OCI-M2 (cell line): ENCODE measurements around the gene GZMA.

Source experiments
- DNase-seq: peaks from one replicate; lab custom pipeline; 2025; ENCODE audit not compliant: unreplicated experiment; lab: John Stamatoyannopoulos, UW

The GZMA gene

DNA sequence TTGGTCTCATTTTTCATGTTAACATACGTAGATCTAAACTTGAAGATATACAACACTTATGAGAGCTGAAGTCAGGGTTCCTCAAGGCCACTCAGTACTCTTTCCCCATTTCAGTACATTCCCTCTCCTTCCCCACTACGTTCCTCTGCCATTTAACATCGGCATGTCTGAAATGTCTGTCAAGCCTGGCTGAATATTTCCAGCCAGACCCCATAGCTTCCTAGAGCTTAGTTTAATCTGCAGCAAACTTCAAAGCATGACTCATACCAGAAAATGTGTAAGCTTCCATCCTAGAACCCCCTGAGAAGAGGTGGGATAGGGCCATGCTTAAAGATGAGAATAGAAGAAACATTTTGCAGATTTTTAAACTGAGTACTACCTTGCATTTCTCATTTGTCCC is 6.2 kb downstream of the GZMA start:
- no peak for DNase-seq

DNA sequence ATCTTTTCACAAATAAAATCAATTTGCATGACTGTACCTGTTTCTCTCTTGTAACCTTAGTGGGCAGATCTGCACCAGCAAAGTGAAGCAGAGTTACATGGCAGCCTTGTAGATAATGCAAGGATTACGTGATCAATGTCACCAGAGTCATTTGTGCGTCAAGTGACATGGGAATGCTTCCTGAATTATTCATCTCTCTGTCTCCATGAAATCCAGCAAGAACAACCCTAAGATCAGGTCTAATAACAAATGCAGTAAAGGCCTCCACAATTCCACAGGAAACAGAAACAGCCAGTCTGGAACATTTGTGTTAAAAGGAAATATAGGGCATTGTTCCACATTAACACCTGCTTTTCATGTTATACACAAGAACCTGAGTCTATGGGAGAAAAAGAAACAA is 7.8 kb downstream of the GZMA start:
- DNase-seq: no peak

DNA sequence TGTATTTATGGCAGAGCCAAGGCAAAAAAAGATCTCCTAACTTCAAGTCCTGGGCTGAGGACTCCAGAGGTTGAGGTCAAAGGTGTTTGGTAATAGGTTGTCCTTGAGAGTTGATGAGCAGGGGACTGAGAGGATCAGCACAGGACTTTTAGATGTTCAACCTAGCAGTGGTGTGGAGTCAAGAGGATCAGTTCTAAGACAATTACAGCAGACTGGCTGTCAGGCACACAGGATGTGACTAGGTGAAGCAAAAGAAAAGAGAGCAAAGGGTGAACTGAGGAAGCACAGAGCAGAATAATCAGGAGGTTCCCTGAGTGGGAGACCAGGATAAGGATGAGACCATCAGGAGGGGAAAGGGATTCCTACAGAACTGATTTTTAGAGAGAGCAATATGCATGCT is 10.9 kb downstream of the GZMA start:
- DNase-seq: no peak

DNA sequence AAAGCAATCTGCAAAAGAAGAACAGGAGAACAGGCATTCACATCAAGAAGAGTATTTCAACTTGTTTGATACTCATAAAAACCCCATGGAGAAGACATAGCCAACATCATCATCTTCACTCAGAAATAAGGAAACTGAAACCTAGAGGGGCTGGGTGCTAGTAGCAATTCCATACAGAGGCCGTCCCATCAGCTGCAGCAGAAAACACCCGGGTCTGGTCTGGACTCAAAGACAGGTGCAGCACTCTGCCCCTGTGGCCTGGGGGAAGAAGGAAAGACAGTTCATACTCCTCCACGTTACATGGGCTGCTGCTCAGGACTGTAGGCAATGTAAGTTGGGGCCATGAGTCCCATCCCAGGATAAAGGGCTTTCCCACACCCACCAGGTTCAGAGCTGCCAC is 11.6 kb downstream of the GZMA start:
- DNase-seq: no peak

DNA sequence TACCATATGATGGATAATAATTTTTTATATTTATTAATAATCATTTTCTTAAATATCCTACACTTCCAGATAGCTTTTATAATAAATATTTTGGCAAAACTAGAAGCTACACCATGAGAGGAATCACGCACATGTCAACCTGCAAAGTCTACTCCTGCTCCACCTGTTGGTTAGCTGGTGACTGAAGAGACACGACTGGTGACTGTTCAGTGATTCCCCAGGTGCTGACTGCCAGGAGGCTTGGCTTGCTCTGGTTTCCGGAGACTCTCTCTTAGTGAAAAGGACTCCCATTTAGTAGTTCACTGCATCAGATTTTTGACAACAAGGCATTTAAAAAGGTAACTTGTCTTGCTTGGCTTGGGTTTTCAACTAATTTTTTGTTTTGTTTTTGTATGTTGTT is 20.9 kb downstream of the GZMA start:
- DNase-seq: no peak

DNA sequence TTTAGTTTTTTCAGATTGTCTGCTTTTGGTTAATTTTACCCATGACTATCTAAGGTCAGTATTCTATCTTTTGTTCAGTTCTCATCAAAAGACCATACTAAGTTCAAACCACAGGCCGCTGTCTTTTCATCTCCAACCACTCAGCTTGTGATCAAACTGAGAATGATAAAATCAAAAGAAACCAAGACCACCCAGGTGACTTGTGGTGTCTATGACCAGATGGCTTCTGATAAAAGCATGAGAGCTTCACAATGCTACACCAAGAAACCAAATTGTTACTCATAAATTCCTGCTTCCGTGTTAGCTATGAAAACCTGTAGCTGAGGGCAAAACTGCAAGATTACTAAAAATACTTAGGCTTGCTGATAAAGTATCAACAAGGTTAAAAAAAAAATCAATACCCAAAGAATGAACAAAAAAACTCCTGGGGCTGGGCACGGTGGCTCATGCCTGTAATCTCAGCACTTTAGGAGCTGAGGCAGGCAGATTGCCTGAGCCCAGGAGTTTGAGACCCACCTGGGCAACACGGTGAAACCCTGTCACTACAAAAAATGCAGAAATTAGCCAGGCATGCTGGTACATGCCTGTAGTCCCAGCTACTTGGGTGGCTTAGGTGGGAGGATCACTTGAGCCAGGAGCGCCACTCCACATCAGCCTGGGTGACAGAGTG is 31.7 kb downstream of the GZMA start:
- no peak for DNase-seq

DNA sequence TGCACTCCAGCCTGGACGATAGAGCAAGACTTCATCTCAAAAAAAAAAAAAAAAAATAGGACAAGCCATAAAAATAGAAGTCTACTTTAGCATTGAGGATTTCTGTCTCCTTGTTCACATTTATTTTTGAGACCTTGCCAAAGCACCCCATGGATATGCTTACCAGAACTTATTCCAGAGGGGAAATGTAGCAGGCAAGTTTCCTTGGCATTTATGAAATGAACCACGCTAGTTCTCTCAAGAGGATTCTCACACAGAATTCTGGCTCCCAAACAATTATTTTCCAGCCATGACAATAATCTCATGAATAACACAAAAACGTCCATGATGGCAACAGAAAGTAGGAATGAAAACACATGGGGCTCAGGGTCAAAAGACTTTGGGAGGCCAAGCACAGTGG is 34.1 kb downstream of the GZMA start:
- no peak for DNase-seq

DNA sequence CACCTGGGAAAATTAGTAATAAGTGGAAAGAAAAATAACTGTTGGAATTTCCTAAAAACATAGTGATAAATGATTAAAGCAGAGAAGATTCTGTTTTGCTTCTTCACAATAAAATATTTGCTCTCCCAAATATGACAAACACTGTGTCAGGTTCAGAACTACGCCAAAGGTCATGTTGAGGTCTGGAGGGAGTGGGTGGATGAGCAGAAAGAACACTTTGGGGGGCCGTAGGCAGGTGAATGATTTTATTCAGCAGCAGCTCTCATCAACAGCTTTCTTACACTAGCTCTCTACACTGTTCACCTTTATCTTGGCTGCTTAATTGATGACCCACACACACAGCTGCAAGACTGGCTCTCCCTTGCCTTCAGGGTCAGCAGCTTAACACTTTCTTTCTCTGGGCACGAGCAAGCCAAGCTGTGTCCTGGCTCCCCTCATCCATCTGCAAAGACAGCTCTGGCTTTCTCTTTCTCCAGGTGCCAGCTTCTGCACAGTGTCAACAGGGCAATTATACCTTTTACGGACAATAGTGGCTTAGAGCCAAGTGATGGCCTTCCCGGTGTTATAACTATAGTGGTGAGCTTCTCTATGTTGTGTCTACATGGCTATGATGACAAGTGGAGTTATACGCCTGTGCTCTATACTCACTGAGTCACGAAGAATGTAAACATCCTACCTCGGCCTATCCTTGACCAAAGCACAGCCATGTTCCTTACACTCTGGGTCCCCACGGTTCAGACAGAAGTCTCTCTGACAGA is 38.6 kb downstream of the GZMA start:
- DNase-seq: no peak

DNA sequence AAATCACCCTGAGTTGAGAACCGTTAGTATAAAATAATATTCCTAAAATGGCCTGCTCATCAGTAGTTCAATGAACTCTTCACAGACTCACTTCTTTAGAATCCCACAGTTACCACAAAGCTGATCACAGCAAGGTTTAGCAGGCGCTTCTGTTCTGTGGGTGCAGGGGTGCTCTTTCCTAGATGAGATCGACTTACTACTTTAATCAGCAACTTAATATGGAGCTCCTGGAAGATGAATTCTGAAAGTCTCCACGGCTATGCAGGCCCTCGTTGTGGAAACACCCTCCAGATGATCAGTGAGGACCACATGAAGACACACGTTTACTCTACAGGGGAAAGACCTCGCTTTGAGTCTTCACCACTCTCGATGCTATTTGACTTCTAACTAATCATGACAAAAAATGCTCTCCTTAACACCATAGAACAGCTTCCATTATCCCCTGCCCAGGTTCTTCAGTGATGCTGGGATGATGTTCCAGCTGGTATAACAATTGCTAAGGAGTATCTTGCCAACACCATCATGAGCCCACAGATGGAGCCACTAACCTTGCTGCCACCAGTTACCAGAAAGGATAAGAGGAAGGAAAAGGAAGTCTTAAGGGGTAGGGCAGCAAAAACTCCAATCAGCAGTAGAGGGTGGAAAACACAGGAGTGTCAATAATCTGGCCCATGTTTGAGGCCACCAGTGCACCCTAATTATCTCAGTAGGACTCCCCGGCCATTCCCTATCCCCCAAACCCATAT is 39.7 kb downstream of the GZMA start:
- DNase-seq: no peak

DNA sequence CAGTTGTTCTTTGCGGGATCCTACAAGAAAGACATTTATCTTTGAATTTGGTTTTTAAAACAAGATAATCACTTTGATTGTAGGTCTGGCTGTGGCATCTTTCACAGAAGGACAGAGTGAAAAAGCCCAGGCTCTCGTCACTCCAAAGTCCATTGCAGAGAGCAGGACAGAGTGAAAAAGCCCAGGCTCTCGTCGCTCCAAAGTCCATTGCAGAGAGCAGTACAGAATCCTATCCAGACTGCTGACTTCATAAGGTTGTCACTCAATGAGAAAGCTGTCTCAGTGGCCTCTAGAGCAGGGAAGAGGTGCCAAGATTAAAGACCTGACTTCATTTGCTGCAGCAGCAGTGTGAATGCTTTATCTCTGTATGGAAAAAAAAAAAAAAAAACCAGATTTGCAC is 41.2 kb downstream of the GZMA start:
- no peak for DNase-seq

DNA sequence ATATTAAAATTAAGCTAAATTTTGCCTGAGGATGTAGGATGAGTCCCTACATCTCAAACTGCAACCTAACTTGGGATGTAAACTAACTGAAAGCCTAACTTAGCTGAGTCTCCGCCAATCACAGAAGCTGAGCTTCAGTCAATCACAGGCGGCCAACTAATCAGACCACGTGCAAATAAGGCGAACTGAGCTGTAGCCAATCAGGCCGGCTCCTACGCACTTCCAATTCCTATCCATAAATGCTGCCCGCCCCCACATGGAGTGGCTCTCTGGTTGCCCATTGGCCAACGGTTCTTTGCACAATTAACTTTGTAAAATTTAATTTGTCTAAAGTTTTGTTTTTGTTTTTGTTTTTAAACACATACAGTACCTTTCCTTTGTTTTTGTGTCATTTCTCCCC is 43.6 kb downstream of the GZMA start:
- DNase-seq: no peak

DNA sequence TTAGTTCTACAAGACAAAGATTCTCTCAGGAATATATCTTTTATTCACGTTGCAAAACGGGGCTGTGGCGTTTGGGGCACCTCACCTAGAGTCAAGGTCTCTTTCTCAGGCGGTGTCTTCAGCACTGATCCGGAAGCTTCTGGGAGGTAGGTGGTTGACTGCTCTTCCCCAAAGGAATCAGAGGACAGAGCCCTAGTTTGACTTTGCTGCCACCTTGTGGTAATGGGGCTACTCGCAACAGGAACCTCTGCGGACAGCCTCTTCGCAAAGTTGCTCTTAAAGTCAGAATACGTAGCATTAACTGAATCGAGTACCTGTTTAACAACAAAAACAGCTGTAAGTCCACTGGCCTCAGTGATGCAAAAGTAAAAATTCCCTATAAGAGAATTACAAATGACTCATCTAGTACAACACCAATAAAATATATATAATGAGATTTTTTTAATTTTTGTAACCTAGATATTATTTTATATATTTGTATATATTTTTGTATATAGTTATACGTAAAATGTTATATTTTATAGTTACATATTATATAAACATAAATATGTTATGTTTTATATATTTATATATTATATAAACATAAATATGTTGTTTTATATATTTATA is 44.2 kb downstream of the GZMA start:
- DNase-seq: peak; percentile 57

DNA sequence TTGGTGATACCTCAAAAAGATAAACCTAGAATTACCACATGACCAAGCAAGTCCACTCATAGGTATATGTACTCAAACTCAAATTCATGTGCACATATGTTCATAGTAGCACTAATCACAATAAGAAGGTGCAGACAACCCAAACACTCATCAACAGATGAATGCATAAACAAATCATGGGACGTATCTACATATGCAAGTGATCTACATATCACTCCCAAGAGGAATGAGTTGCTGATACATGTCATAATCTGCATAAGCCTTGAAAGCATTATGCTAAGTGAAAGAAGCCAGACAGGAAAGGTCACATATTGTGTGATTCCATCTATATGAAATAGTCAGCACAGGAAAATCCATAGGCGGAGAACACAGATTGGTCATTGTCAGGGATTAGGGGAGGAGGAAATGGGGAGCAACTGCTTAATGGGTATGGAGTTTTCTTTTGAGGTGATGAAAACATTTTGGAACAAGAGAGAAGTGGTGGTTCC is 46.9 kb downstream of the GZMA start:
- DNase-seq: no peak

DNA sequence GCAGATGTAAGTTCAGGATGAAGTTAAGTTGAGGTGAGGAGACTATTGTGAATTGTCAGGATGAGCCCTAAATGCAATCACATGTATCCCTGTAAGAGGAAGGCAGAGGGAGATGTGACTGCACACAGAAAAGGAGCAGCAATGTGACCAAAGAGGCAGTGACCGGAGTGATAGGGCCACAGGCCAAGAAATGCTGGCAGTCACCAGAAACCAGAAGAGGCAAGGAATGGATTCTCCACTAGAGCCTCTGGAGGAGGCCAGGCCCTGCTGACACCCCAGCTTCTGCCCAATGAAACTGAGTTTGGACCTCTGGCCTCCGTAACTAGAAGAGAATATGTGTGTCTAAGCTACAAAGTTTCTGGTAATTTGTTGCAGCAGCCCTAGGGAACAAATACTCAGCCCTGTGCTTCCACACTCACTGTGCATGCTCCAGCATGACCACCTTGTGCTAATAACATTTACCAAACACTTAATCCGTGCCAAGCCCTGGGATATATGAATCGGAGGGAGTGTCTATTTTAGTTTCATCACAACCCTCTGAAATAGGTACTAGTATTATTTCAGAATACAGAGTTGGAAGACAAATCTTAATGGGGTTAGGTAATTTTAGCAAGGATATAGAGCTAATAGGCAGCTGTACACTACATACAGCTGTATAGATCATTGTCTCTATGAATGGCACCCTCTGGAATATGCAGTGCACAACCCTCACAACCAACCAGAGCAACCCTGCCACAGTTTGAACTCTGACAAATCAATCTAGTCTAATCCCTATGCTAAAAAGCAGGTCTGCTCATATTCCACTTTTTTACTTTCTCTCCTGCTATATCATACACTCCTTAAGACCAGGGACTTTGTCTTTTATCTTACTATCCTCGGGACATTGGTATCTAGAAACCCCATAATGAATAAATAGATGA is 49.7 kb downstream of the GZMA start:
- no peak for DNase-seq

DNA sequence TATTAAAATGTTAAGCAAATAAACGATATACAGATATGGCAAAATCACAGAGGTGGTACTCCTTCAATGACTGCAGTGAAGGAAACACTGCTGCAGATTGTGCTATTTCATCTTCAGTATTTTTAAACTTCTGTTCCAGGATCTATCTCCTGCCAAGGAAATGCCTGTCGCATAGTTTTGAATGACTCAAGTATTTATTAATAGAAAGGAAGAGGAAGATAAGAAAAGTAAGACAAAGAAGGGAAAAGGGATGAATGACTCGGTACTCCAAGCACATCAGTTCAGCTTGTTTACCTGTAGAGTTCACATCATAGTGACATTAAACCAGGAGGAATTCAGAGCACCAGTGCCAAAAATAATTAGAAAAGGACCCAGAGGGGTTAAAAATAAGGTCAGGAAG is 52.4 kb downstream of the GZMA start:
- no peak for DNase-seq
